GM18861 (cell line): ENCODE results near the gene PIGH.
A peak's percentile ranks its signal among the peaks of the same experiment; 100 is the strongest.
"Not testable (repeated sequence)": the region's sequence is repeated elsewhere in the genome, so short reads cannot be mapped to it uniquely, and the experiment has no call there.

Source experiments
- ATAC-seq: cut with Tn5 transposase; IDR thresholded peaks from one replicate; pipeline ENCODE4 v1.9.1; 2021; ENCODE audit not compliant: unreplicated experiment

The PIGH gene, protein sequence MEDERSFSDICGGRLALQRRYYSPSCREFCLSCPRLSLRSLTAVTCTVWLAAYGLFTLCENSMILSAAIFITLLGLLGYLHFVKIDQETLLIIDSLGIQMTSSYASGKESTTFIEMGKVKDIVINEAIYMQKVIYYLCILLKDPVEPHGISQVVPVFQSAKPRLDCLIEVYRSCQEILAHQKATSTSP

DNA sequence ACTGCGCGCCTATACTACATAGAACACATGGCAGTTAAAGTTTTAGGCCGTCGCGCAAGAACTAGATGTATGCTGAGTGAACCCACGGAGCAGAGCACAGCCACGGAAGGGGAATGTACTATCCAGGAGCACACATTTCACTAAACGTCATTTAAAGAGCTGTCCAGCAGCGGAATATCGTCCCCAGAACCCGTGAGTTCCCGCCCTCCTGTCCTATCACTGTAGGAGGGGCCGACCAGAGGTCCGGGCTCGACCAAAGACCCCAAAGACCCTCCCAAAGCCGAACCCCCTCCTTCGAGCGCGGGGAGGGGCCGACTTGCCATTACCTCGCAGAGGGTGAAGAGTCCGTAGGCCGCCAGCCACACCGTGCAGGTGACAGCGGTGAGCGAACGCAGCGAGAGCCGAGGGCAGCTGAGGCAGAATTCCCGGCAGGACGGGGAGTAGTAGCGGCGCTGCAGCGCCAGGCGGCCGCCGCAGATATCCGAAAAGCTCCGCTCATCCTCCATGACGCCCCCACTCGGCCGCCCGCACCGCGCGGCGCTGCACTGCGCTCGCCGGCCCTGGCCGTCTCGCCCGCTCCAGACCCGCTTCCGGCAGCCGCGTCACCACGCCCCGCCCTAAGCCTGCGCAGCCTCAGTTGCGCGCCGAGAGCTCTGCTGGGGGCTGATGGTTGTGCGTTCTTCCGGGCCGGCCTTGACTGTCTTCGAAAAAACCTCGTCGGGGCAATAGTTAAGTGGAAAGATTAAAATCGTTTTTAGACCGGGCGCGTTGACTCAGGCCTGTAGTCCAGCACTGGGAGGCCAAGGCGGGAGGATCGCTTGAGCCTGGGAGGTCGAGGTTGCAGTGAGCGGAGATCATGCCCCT lies at the start of gene PIGH:
Gene PIGH, minus strand, starts transcription at position 571 of the 864 bp plus-strand sequence. Its CDS starts 65 bp downstream, at position 506.
- peak; percentile 75 for ATAC-seq

DNA sequence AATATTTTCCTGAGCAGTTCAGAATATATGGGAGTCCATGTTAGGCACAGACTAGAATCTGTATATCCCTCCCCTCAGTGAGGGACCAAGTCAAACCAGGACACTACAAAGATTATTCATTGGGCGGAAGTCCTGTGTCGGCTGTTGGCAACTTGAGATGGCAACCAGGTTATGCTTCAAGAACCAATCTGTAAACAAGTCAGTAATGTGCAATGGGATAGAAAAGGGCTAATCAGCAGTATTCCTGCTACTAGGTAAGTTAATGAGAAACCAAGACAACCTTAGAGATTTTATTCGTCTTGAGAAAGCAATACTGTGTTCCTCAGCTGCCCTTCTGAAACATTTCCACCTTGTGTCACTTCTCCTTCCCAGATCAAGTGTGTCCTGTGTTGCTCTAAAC lies 46.1 kb upstream of the PIGH start:
- ATAC-seq: no peak

DNA sequence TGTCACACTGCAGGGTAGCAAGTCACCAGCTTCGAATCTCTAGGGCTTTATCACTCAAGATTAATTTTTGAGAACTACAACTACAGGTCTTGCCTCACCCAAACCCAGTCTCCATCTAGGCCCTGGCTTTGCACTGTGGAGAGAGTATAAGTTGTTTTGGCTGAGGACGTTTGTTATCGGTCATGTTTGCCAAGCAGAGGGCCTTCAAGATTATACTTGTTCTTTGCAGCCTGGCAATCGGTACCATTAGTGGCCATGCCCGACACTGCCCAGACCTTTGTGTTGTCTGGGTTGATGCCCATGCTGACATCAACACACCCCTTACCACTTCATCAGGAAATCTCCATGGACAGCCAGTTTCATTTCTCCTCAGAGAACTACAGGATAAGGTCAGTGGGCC lies 45.3 kb upstream of the PIGH start:
- ATAC-seq: no peak

DNA sequence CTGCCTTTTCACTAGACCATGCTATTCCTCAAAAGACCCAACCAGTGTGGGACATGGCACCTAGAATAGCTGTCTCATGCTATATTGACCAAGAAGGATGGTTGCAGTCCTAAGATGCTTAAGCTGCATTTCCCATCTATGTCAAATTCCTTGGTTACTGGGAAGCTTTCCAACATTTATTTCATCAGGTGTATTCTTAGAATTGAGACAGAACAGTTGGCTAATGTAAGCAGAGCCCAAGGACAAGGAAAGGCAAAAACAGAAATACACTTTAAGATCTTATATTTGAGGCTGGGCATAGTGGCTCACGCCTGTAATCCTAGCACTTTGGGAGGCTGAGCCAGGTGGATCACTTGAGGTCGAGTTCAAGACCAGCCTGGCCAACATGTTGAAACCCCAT lies 44.4 kb upstream of the PIGH start:
- no peak for ATAC-seq

DNA sequence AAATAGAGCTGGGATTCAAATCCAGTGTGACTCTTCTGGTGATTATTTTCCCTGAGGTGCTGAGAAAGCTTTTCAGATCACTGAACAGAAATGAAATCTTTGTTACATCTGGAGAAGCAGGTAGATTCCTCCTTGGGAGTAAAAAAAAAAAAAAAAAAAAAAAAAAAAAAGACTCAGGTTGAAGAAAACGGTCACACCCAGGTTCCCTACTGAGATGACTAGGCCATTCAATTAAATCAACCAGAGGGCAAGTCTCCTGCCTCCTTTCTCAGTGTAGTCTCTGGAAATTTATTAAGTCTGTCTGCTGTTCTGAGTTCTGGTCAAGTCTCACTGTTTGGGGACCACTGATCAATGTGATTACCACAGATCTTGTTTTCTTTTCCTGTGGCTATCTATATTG lies 43.6 kb upstream of the PIGH start:
- ATAC-seq: no peak

DNA sequence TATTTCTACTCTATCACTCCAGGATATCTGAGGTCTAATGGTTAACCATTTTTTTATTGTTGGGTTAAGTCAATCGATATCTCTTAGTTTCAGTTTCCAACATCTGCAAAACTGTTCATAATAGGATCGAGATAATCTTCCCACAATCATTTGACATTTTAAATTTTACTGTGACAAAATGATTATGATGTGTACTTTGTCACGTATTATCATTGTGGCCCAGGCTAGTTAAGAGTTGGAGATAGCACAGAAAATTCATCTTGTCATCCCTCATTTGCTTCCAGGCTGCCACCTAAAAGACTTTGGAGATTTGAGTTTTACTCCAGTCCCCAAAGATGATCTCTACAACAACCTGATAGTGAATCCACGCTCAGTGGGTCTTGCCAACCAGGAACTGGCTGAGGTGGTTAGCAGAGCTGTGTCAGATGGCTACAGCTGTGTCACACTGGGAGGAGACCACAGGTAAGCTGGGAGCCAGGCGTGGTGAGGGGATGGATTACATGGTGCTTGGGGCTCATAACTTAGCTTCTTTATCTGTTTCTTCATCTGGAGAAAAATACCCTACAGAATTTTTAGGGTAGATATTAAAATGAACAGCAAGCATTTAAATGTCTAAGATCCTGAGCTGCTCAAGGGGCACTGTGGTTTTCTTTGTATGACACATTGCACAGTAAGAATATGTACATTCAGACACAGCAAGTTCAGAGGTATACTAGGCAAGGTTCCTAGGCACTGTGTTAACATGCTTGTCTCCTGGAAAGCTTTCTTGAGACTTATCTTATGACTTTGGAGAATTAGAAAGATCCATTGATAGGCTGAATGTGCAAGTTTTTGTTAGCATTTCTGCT lies 42.1 kb upstream of the PIGH start:
- no peak for ATAC-seq

DNA sequence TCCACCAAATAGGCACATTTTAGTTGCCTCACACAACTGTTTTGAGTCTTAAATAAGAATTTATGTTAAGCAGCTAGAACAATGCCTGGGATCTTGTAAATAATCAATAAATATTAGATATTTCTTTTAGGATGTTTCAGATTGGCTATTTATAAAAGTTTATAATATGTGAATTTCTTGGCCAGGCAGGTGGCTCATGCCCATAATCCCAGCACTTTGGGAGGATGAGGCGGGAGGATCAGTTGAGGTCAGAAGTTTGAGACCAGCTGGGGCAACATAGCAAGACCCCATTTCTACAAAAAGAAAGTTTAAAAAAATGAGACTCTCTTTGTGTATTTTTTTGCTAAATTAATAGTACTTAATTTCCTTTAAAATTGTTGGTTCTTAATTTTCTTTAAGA lies 41.4 kb upstream of the PIGH start:
- no peak for ATAC-seq

DNA sequence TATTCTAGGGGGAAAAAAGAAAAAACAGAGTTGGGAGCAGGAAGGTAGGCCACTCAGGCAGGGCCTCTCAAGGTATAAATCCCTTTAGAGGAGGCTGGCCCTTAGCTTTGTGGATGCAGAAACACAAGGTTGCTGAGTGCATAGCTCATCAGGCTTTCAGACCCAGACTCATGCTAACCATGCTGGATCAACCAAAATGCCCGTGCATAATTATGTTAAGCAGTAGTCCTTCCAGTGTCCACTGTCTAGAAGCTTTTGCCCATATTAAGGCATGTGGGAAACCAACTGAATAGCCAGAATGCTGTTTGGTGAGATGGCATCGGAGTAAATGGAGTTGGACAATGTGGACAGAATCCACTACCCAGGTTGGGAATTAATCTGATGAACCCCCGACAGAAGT lies 38.6 kb upstream of the PIGH start:
- ATAC-seq: no peak

DNA sequence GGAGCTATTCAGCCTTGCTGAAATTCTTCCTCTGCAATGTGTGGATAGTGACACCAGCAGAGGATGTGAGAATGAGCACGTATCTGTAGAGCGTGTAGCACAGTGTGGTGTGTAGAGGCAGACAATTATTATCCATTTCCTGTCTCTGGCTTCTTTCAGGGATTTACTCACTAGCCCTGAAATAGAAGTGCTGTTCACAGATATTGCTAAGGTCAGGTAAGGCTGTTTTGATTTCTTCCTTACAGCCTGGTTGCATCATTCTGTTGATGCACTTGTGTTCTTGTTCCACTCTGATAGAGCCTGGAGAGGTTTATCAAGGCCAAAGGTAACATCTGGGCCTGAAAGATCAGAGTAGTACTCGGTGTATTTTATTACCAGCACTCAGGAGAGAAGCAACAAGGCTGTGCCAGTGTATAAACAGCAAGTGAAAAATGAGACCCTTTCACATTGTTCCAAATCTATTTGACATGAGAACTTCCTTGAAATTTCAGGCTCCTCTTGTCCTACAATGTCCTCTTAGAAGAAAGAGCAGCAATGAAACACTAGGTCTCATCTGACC lies 36.4 kb upstream of the PIGH start:
- ATAC-seq: no peak

DNA sequence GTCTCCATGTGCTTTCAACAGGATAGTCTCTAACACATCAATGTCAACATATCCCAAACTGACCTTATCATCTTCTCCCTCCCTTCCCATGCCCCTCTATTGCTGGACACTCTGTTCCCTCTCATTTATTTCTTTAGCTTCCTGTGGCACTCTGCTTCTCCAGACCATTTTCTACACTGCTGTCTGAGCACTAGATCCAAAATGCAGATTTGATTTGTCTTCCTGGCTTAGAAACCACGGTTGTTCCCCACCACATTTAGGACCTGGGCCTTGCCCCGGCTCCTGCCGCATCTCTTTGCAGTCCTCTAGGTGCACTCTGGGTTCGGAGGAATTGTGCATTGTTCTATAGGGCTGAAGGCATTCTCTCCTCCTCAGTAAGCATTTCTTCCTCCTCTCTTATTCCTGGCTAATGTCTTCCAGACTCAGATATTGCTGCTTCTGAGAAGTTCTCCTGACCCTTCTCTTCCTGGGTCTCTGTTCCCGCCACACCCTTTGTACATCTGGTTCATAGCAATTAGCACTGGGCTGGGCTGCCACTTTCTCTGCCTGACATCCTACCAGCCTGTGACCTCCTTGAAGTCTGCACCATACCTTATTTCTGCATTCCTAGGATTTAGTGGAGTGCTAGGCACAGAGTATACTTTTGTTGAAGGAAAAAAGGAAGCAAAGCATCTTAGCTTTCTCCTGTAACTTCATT lies 33.5 kb upstream of the PIGH start:
- ATAC-seq: no peak

DNA sequence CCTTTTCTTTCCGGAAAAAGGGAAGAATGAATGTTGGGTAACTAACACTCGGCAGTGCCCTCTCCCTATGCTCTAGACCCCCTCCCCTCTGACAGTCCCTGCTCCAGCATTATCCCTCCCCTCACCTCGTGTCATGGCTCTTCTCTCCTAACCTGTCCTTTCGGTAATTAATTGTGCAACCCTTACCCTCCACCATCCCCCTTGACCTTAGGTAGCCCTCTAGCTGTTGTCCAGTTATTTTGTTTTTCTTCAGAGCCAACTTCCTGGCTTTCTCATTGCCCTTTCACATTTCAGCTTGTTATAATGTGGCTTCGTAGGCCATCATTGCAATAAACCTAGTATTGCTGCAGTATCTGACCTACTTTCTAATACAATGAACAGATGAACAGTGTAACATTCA lies 30.9 kb upstream of the PIGH start:
- ATAC-seq: no peak

DNA sequence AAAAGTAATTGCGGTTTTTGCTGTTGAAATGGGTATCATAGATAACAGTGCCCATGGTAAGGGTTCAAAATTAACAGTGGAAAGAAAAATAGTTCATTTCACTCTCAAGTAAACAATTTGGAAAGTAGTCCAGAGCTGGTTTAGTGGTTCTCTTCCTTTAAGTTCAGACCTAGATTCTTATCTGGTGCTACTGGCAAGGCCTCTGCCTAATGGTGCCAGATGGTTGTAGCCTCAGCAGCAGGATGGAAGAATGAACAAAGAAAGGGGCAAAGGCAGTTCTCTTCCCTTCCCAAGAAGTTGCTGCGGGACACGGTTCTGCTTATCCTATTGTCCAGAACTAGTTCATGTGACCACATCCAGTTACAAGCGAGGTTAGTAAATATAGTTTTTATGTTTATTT lies 30.1 kb upstream of the PIGH start:
- no peak for ATAC-seq

DNA sequence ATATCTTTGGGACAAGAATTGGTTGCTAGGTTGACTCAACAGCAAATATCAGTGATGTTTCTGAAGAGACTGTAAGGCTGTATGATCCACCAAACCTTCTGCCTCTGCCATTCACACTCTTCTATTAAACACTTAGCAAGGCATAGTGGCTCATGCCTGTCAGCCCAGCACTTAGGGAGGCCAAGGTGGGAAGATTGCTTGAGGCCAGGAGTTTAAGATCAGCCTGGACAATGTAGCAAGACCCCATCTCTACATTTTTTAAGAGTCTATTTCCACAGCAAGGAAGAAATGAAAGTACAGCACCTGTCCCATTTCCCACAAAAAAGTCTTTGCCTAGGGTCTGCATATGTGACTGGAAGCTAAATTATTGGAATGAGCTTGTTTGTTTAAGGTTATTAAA lies 27.5 kb upstream of the PIGH start:
- no peak for ATAC-seq

DNA sequence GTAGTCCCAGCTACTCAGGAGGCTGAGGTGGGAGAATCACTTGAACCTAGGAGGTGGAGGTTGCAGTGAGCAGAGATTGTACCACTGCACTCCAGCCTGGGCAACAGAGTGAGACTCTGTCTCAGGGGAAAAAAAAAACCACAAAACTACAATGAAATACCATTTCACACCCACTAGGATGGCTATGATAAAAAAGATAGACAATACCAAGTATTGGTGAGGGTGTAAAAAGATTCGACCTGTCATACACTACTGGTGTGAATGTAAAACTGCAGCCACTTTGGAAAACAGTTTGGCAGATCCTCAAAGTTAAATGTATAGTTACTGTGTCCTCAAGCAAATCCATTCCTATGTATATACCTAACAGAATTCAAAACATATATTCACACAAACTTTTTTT lies 26.1 kb upstream of the PIGH start:
- not testable (repeated sequence) for ATAC-seq

DNA sequence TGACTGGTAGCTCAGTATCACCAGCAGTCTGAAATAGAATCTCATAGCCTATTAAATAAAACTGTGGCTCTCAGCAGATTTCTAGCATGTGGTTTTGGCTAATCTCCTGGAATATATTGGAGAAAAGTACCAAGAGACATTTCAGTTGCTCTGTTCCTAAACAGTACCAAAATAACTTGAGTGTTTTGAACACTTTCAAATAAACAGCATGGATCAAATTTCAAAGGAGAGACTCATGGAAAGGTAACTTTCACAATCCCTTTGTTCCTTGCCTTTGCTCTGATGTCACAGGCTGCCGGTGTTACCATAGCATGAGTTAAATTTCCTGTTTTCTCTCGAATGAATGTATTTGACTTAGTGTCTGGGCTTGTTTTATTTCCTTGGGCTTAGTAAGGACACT lies 23.0 kb upstream of the PIGH start:
- no peak for ATAC-seq

DNA sequence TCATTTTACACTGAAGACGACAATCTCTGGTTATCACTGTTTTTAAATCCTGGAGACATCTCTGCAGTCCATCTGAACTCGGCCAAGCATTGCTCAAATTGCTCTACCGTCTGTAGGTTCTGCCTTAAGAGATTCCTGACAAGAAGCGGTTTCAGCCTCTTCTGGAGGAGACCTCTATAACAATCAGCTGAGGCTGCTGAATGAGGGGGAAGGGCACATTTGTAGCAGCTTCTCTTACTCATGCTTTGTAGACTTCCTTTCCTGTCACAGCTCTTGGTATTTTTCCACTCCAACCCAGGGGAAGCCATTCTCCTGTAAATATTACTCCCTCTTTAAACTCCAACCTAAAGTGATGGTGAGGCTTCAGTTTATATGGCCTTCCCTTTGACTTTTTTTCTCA lies 22.6 kb upstream of the PIGH start:
- no peak for ATAC-seq

DNA sequence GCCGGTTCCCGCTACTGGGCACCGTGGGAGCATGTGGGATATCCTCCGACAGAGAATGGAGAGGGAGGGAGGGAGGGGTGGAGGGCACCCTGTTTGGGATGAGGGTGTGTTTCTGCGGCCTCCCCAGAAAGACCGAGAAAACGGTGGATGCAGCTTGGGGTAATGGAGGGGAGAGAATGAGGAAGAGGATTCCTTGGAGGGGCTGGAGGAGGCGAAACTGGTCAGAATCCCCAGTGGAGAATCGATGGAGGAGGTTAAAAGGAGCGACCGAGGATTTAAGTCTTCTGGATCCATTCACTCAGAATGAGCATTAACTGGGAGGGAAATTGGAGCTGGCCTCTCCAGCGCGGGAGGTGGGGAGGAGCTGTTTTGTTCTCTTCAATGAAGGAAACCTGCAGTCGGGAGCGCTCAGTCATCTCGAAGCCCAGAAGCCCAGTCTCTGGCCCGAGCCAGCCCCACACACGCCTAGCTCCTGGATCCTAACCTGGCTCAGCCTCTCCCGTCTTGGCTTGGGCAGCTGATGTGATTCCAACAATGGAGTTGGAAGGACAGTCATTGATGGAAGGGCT lies 20.2 kb upstream of the PIGH start:
- no peak for ATAC-seq

DNA sequence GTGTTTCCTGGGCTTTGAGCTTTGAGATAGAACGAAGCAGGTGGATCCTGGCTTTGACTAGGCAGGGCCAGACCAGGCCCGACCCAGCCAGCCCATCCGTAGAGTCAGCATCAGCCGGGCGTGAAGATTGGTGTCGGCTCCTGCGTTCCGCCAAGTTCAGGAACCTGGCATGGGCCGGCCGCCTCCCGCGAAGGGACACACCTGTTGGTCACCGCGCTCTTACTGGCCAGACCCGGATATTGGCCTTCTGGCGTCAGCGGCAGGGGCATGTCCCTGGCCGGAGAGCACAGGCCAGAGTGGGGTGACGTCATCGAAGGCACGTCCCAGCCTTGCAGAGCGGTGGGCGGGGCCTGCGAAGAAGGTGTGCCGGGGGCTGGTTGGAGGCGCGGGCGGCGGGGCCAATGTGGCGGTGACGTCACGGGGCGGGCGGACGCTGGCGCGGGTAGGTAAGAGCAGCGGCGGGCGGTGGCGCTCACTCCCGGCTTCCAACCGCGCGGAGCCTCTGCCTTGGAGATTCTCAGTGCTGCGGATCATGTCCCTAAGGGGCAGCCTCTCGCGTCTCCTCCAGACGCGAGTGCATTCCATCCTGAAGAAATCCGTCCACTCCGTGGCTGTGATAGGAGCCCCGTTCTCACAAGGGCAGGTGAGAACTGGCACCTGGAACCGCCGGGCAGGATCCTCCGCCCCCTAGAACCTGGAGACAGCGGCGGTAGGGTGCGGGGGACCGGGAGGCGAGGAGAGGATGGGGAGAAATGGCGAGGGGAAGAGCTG lies 19.6 kb upstream of the PIGH start, which contains the start of gene ARG2:
Gene ARG2, plus strand, starts transcription at position 475 of the 771 bp plus-strand sequence. Its CDS starts 58 bp downstream, at position 533.
- ATAC-seq: peak; percentile 79

DNA sequence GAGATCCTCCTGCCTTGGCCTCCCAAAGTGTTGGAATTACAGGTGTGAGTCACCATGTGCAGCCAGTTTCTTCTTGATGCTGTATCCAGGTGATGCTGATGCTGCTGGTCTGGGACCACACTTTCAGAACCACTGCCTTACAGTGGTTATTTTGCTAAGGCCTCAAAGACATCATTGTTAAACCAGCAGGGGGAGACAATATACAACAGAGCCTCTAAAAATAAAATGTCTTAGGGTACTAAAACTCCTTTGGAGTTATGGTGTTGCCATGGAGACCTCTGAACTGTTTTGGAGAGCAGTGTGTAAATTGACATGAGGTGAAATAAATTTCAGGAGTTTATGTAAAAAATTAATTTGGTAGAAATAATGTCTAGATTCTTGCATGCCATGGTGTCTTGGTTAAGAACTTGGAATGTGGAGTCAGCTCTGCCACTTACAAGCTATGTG lies 18.6 kb upstream of the PIGH start:
- no peak for ATAC-seq

DNA sequence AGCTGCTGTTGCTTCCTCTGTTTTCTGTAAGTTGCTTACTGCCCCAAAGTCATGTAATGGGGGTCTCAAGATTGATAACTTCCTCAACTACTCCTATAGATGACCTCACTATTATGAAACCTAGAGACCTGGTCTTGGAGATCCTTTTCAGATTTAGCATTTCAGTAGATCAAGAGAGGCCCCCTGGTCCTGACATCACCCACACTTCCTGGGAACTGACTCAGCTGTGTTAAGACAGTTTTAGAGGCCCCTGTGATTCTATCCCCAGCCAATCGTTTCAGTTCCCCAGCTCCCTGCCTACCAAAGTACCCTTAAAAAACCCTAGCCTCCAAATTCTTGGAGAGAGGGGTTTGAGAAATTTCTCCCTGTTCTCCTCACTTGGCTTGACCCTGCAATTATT lies 10.4 kb upstream of the PIGH start:
- no peak for ATAC-seq
